ENCODE measurements around the gene RAD51B.
"Not testable (repeated sequence)": the region's sequence is repeated elsewhere in the genome, so short reads cannot be mapped to it uniquely, and the experiment has no call there.

Gene RAD51B

DNA sequence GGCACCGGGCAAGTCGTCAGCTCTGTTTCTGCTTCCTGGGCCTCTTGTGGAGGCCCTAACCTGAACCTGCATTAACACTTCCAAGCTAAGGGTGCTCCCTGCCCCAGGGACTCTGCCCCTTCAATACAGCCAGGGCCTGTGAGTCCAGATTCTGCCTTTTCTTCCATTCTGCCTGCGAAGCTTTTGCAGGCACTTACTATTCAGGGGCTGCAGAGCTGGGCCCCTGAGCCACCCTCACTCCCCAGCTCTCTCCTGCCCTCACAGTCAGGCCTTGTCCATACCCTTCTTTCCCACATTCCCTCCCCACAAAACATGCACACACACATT, 872.2 kb downstream of the RAD51B start:
- in situ Hi-C loops (cut with HindIII; ENCODE audit: low pct_unique_long_range_greater_than_20kb, low sequenced_read_pairs) = no loop called here

DNA sequence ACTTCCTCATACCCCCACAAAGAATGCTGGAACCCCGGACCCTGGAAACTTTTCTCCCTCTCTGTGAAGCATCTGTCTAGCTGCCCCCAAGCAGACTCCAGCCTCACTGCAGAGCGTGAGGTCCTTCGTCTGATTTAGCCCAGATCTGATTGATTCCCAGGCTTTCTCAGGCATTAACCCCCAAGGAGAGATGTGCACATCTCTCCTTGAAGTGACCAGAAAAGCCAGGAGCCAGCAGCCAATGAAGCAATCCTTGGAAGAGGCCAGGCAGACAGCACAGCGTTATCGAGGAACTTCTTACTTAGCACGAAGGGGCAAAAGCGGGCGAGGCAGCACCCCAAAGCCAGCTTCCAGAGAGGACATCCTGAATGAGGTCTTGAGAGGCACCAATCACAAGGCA, 872.6 kb downstream of the RAD51B start:
- TF ChIP-seq JUND (IDR thresholded peaks at IDR 0.05; ENCODE audit: low read depth) = no peak
- DNase-seq (ENCODE audit: low read depth in 1 of 2, low spot score in 1 of 2) = no peak
- in situ Hi-C loops (cut with HindIII; ENCODE audit: low pct_unique_long_range_greater_than_20kb, low sequenced_read_pairs) = no loop called here

More for the DNA sequence above, 872.2 kb downstream of the RAD51B start:
- no peak for DNase-seq (ENCODE audit: low read depth in 1 of 2, low spot score in 1 of 2)
- no peak for TF ChIP-seq JUND (IDR thresholded peaks at IDR 0.05; ENCODE audit: low read depth)

GRCh38 chr14:68692916-68693771, 873.6 kb downstream of the RAD51B start:
- in situ Hi-C loops (cut with HindIII; ENCODE audit: low pct_unique_long_range_greater_than_20kb, low sequenced_read_pairs) = no loop called here
- no peak for TF ChIP-seq JUND (IDR thresholded peaks at IDR 0.05; ENCODE audit: low read depth)
- no peak for DNase-seq (ENCODE audit: low read depth in 1 of 2, low spot score in 1 of 2)

GRCh38 chr14:68693926-68694325, 874.3 kb downstream of the RAD51B start:
- no peak for DNase-seq (ENCODE audit: low read depth in 1 of 2, low spot score in 1 of 2)
- TF ChIP-seq JUND (IDR thresholded peaks at IDR 0.05; ENCODE audit: low read depth) = no peak
- in situ Hi-C loops (cut with HindIII; ENCODE audit: low pct_unique_long_range_greater_than_20kb, low sequenced_read_pairs) = no loop called here

- no peak for DNase-seq (ENCODE audit: low read depth in 1 of 2, low spot score in 1 of 2)
- no peak for TF ChIP-seq JUND (IDR thresholded peaks at IDR 0.05; ENCODE audit: low read depth)
- in situ Hi-C loops (cut with HindIII; ENCODE audit: low pct_unique_long_range_greater_than_20kb, low sequenced_read_pairs) = no loop called here
Measured at GRCh38 chr14:68694516-68695235, 875.1 kb downstream of the RAD51B start.

DNA sequence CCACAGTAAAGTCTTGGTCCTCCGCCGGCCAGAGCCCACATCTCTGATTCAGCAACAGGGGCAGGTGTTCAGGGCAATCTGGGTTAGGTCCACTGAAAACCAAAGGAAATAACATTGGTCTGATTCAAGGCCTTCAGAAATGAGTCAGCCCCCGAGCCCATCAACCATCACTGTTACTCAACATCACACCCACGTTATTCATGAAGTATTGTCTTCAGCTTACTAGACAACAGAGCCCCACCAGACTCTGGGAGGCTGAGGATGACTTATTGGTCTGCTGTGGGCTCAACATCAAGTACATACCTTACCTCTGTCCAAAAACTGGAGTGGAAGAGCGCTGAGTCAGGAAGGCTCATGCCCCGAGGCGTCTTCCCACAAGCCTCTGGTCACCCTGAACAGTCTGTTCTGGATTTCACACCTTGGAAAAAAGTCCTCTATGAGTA, 875.8 kb downstream of the RAD51B start:
- DNase-seq (ENCODE audit: low read depth in 1 of 2, low spot score in 1 of 2) = no peak
- in situ Hi-C loops (cut with HindIII; ENCODE audit: low pct_unique_long_range_greater_than_20kb, low sequenced_read_pairs) = no loop called here
- TF ChIP-seq JUND (IDR thresholded peaks at IDR 0.05; ENCODE audit: low read depth) = no peak

DNA sequence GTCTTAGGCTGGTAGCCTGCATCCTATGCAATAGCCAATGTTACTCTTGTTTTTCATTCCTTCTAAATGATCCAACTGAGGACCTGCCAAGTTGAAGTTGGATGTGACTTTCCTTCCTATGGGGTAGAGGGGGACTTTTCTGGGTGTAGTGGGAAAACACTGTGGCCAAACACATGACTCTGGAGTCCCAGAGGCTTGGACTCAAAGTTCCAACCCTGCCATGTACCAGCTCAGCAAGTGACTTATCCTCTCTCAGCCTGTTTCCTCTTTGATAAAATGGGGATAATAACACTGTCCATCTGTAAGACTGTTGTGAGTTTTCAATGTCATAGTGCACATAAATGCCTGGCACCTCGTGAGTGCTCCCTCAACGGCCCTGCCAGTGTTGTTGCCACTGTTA, 876.3 kb downstream of the RAD51B start:
- DNase-seq (ENCODE audit: low read depth in 1 of 2, low spot score in 1 of 2) = no peak
- no peak for TF ChIP-seq JUND (IDR thresholded peaks at IDR 0.05; ENCODE audit: low read depth)
- in situ Hi-C loops (cut with HindIII; ENCODE audit: low pct_unique_long_range_greater_than_20kb, low sequenced_read_pairs) = no loop called here

- in situ Hi-C loops (cut with HindIII; ENCODE audit: low pct_unique_long_range_greater_than_20kb, low sequenced_read_pairs) = no loop called here
- TF ChIP-seq JUND (IDR thresholded peaks at IDR 0.05; ENCODE audit: low read depth) = no peak
- no peak for DNase-seq (ENCODE audit: low read depth in 1 of 2, low spot score in 1 of 2)
Measured at GRCh38 chr14:68696266-68696665, 876.7 kb downstream of the RAD51B start.

- in situ Hi-C loops (cut with HindIII; ENCODE audit: low pct_unique_long_range_greater_than_20kb, low sequenced_read_pairs) = no loop called here
- no peak for DNase-seq (ENCODE audit: low read depth in 1 of 2, low spot score in 1 of 2)
- TF ChIP-seq JUND (IDR thresholded peaks at IDR 0.05; ENCODE audit: low read depth) = no peak
Measured at GRCh38 chr14:68696721-68697495, 877.3 kb downstream of the RAD51B start.

DNA sequence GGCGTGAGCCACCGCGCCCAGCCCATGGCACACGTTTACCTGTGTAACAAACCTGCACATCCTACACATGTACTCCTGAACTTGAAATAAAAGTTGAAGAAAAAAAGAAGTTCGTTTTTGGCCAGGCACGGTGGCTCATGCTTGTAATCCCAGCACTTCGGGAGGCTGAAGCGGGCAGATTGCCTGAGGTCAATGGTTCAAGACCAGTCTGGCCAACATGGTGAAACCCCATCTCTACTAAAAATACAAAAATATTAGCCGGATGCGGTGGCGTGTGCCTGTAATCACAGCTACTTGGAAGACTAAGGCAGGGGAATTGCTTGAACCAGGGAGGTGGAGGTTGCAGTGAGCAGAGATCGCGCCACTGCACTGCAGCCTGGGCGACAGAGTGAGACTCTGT, 879.2 kb downstream of the RAD51B start:
- DNase-seq (ENCODE audit: low read depth in 1 of 2, low spot score in 1 of 2); in situ Hi-C loops (cut with HindIII; ENCODE audit: low pct_unique_long_range_greater_than_20kb, low sequenced_read_pairs): not testable (repeated sequence)

- no peak for TF ChIP-seq JUND (IDR thresholded peaks at IDR 0.05; ENCODE audit: low read depth)
- no peak for DNase-seq (ENCODE audit: low read depth in 1 of 2, low spot score in 1 of 2)
- in situ Hi-C loops (cut with HindIII; ENCODE audit: low pct_unique_long_range_greater_than_20kb, low sequenced_read_pairs) = no loop called here
Measured at GRCh38 chr14:68701001-68701741, 881.6 kb downstream of the RAD51B start.

GRCh38 chr14:68702135-68702534, 882.6 kb downstream of the RAD51B start:
- no peak for DNase-seq (ENCODE audit: low read depth in 1 of 2, low spot score in 1 of 2)
- in situ Hi-C loops (cut with HindIII; ENCODE audit: low pct_unique_long_range_greater_than_20kb, low sequenced_read_pairs) = no loop called here
- no peak for TF ChIP-seq JUND (IDR thresholded peaks at IDR 0.05; ENCODE audit: low read depth)

Measured in T47D (cell line).